RWPE2 (cell line): ENCODE data around the gene TTLL5.

Experiments
- ATAC-seq: fragments of 200-7000 bp; cut with Tn5 transposase; 3 replicates; pipeline ENCODE4 v1.9.1; 2021; ENCODE audit warnings: low read depth
- DNase-seq: peaks from one replicate; pipeline ENCODE4 v3.0.0-alpha.2; 2020; ENCODE audit warnings: low spot score
- H3K27ac ChIP-seq: fragments of 450-650 bp; 2 replicates; pipeline ENCODE4 v1.5.1; 2017; ENCODE audit warnings: mild to moderate bottlenecking; ENCODE audit not compliant: poor library complexity, severe bottlenecking
- H3K27me3 ChIP-seq: fragments of 250-450 bp; sonication (Bioruptor Pico); 2 replicates; pipeline ENCODE4 v1.5.1; 2021; ENCODE audit warnings: mild to moderate bottlenecking, moderate library complexity; ENCODE audit not compliant: insufficient read depth, poor library complexity, severe bottlenecking
- H3K36me3 ChIP-seq: fragments of 250-450 bp; sonication (Bioruptor Pico); 2 replicates; pipeline ENCODE4 v1.5.1; 2020; ENCODE audit warnings: low read depth, mild to moderate bottlenecking, moderate library complexity
- H3K4me1 ChIP-seq: fragments of 250-450 bp; sonication (Bioruptor Pico); 2 replicates; pipeline ENCODE4 v1.5.1; 2021; ENCODE audit warnings: mild to moderate bottlenecking, moderate library complexity; ENCODE audit not compliant: insufficient read depth, poor library complexity, severe bottlenecking
- H3K4me3 ChIP-seq: fragments of 250-450 bp; sonication (Bioruptor Pico); 2 replicates; pipeline ENCODE4 v1.5.1; 2021; ENCODE audit warnings: mild to moderate bottlenecking, moderate library complexity; ENCODE audit not compliant: severe bottlenecking
- H3K9me3 ChIP-seq: fragments of 250-450 bp; sonication (Bioruptor Pico); 2 replicates; pipeline ENCODE4 v1.5.1; 2021; ENCODE audit warnings: mild to moderate bottlenecking, moderate library complexity; ENCODE audit not compliant: severe bottlenecking
- CTCF ChIP-seq: fragments of 450-650 bp; IDR thresholded peaks from one replicate; pipeline ENCODE4 v1.5.1; 2017; ENCODE audit warnings: mild to moderate bottlenecking, moderate library complexity; ENCODE audit not compliant: poor library complexity, severe bottlenecking

Gene TTLL5

GRCh38 chr14:75969126-75969525 lies 308.1 kb downstream of the TTLL5 start:
- no peak overlapping the region for H3K27ac ChIP-seq
- H3K4me1 ChIP-seq = no peaks in the 10 kb centered on the region
- no peak for ATAC-seq
- H3K9me3 ChIP-seq = no peaks in the 10 kb centered on the region
- no peak for DNase-seq
- H3K4me3 ChIP-seq = no peak overlapping the region
- H3K27me3 ChIP-seq = no peaks in the 10 kb centered on the region
- H3K36me3 ChIP-seq = no peaks in the 10 kb centered on the region
- no peak for TF ChIP-seq CTCF

GRCh38 chr14:75969891-75970290 lies 308.8 kb downstream of the TTLL5 start:
- peak; percentile 41; the same call in 2 of the 3 replicates for ATAC-seq
- Histone ChIP-seq H3K36me3 (no peaks in the 10 kb centered on the region), H3K4me3 (no peak overlapping the region), H3K9me3 (no peaks in the 10 kb centered on the region), H3K27me3 (no peaks in the 10 kb centered on the region), H3K4me1 (no peaks in the 10 kb centered on the region), H3K27ac (no peak overlapping the region)
- no peak for DNase-seq
- TF ChIP-seq CTCF = no peak

- H3K27ac ChIP-seq = no peak overlapping the region
- ATAC-seq (no peak), DNase-seq (no peak)
- no peaks in the 10 kb centered on the region for H3K4me1 ChIP-seq
- no peaks in the 10 kb centered on the region for H3K27me3 ChIP-seq
- TF ChIP-seq CTCF = no peak
- no peaks in the 10 kb centered on the region for H3K9me3 ChIP-seq
- no peaks in the 10 kb centered on the region for H3K36me3 ChIP-seq
- H3K4me3 ChIP-seq = no peak overlapping the region
Observed at GRCh38 chr14:75970989-75971388, 309.9 kb downstream of the TTLL5 start.

GRCh38 chr14:75971509-75971908 lies 310.5 kb downstream of the TTLL5 start:
- H3K27ac ChIP-seq = no peak overlapping the region
- H3K4me3 ChIP-seq = no peak overlapping the region
- no peaks in the 10 kb centered on the region for H3K9me3 ChIP-seq
- H3K27me3 ChIP-seq = no peaks in the 10 kb centered on the region
- DNase-seq (no peak), ATAC-seq (no peak)
- H3K36me3 ChIP-seq = no peaks in the 10 kb centered on the region
- H3K4me1 ChIP-seq = no peaks in the 10 kb centered on the region
- no peak for TF ChIP-seq CTCF

GRCh38 chr14:75972801-75973421 lies 311.9 kb downstream of the TTLL5 start:
- Histone ChIP-seq H3K9me3 (no peaks in the 10 kb centered on the region), H3K27ac (no peak overlapping the region), H3K27me3 (no peaks in the 10 kb centered on the region), H3K4me3 (no peak overlapping the region), H3K36me3 (no peaks in the 10 kb centered on the region), H3K4me1 (peaks cover 4% of the 10 kb centered on the region)
- no peak for DNase-seq
- ATAC-seq = no peak
- no peak for TF ChIP-seq CTCF
